Activated CD8-positive, alpha-beta memory T cell treated with anti-CD3 and anti-CD28 coated beads, Interleukin-2, amount 50 U/mL, for 4 hours (primary cell): ENCODE measurements around the gene NBEAL1.
"Not testable (repeated sequence)": the region's sequence is repeated elsewhere in the genome, so short reads cannot be mapped to it uniquely, and the experiment has no call there.

ENCODE experiments used
- DNase-seq: peaks from one replicate; pipeline ENCODE4 v3.0.0-alpha.2; 2020

The NBEAL1 gene

DNA sequence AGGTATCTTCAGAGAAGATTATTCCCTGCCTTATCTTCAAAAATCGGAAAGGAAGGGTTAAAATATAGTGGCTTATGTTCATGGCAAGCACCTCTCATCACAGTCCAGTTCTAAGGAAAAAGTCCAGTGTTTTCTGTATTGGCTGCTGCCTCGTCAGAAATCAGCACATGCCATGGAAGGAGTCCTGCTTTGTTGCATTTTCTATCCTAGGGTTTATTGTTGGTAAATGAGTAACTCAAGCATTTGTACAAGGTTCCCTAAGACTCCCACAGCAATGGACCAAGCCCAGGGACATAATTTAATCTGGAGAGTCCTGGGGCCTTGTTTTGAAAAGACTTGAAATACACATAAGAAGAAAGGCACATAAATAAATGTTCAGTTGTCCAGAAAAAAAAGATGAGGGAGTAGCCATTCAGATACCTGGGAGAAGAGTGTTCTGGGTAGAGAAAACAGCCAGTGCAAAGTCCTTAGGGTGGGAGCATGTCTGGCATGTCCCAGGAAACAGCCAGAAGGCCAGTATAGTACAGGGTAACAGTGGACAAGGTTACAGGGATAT, 26.4 kb downstream of the NBEAL1 start:
- no peak for DNase-seq

DNA sequence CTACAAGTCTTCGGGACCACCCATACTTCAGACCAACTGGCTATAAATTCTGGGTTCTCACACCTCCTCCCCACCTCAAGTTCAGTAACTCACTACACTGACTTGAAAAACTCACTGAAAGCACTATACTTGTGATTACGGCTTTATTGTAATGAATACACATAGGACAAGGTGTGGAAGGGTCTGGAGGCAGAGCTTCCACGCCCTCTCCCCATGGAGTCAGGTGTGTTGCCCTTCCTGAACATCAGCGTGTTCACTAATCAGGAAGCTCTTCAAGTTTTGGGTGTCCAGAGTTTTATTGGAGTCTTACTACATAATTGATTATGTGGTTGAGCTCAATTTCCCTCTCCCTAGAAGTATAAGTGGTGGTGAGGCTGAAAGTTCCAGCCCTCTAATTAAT, 27.5 kb downstream of the NBEAL1 start:
- no peak for DNase-seq

DNA sequence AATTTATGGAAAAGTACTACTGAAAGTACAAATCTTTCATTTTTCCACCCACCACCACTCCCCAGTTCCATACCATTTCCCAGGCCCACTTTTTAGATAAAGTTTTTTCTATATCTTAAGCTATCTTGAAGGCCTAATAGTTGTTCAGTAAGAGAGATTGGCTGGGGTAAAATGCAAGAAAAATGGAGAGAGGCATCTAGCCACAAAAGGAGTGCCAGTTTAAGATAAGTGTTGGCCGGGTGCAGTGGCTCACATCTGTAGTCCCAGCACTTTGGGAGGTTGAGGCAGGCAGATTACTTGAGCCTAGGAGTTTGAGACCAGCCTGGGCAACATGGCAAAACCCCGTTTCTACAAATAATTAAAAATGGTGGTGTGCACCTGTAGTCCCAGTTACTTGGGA, 28.6 kb downstream of the NBEAL1 start:
- DNase-seq, result no peak

DNA sequence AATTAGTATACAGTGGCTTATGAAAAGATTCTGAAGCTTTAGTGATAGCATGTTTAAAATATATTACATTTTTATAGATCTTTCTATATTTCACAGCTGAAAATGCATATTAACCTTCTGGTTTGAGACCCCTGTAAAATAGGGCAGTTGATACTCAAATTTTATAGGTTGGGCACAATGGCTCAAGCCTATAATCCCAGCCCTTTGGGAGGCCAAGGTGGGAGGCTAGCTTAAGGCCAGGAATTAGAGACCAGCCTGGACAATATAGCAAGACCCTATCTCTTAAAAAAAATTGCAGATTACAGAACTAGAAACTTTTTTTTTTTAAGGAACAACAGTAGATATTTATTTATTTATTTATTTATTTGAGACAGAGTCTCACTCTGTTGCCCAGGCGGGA, 31.2 kb downstream of the NBEAL1 start:
- DNase-seq, result no peak

DNA sequence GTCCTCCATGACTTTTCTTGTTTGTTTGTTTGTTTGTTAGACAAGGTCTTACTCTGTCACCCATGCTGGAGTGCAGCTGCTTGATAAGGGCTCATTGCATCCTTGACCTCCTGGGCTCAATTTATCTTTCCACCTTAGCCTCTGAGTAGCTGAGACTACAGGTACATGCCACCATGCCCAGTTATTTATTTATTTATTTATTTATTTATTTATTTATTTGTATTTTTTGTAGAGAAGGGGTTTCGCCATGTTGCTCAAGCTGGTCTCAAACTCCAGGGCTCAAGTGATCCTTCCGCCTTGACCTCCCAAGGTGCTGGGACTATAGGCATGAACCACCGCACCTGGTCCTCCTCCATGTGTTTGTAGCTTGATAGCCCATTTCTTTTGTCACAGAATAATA, 37.9 kb downstream of the NBEAL1 start:
- no peak for DNase-seq

DNA sequence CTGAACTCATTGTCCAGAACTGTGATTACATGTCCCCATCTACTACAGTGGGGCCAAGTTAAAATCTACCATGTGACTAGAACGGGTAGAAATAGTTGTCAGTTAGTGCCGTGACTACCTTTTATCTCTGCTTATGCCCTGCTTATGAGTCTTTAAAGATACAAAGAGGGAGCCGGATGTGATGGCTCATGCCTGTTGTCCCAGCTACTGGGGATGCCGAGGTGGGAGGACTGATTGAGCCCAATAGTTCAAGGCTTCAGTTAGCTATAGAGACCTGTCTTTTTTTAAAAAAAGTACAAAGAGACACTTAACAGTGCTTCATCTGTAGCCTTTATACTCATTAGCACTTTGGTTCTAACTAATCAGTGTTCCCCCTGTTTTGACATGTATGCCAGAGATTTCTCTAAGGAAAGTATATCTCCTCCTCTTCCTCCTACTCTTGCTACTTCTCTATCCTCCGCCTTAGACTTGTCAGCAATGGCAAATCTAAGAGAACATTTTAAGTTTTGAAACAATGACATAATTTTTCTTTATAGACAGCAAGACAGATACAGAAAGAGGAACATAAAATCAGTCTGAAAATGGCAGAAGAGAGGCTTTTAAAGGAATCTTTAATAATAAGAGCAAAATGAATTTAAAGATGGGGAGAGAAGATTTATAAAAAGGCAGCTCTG, 45.0 kb downstream of the NBEAL1 start:
- DNase-seq, result no peak

DNA sequence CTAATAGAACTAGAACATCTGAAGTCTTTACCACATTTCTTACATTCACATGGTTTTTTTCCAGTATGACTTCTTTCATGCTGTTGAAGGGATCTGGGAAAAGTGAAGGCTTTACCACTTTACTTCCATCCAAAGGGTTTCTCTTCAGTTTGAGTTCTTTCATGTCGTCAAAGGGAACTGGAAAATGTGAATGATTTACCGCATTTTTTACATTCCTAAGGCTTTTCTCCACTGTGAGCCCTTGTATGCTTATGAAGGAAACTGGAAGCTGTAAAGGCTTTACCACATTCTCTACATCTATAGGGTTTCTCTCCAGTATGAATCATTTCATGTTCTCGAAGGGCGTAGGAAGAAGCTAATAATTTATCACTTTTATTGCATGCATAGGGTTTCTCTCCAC, 46.7 kb downstream of the NBEAL1 start:
- no peak for DNase-seq

DNA sequence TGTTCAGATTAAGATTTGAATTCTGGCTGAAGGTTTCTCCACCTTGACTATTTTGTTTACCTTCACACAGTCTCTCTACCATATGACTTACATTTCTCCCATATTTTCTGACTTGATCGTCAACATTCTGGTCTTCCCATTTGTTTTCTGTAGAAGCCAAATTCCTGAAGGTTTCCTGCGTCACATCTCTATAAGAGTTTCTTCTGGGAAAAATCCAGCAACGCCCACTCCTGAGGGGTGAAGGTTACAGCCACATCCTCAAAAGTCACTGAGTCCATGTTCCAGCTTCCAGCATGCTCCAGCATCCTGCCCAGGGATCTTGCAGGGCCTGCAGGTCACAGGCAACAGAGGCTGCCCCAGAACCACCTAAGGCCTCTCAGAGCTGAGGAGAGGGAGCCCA, 47.5 kb downstream of the NBEAL1 start:
- no peak for DNase-seq

DNA sequence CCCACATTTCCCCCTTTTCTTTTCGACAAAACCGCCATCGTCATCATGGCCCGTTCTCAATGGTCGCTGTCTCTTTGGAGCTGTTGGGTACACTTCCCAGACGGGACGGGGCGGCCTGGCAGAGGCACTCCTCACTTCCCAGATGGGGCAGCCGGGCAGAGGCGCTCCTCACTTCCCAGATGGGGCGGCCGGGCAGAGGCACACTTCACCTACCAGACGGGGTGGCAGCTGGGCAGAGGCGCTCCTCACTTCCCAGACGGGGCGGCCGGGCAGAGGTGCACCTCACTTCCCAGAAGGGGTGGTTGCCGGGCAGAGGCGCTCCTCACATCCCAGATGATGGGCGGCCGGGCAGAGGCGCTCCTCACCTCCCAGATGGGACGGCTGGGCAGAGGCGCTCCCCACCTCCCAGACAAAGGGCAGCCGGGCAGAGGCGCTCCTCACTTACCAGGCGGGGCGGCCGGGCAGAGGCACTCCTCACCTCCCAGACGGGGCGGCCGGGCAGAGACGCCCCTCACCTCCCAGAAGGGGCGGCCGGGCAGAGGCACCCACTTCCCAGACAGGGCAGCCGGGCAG, 51.9 kb downstream of the NBEAL1 start:
- DNase-seq, result not testable (repeated sequence)

DNA sequence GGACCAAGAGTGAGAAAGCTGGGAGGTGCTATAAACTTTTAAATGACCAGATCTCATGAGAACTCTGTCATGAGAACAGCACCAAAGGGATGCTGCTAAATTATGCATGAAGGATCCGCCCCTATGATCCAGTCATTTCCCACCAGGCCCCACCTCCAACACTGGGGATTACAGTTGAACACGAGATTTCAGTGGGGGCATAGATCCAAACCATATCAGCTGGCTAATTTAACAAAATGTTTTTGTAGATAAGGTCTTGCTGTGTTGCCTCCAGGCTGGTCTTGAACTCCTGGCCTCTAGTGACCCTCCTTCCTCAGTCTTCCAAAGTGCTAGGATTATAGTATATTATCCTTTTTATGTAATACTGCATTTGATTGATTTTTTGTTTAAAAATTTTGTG, 56.0 kb downstream of the NBEAL1 start:
- DNase-seq, result no peak

DNA sequence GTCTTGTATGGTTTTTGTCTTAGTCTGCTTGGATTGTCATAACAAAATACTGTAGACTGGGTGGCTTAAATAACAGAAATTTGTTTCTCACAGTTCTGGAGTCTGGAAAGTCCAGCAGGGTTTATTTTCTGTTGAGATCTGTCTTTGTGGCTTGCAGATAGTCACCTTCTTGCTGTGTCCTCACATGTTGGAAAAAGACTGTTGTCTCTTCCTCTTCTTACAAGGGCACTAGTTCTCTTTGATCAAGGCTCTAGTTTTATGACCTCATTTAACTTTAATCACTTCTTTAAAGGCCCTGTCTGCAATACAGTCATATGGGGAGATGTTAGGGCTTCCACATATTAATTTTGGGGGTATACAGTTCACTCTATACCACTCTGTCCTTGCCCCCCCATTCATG, 56.5 kb downstream of the NBEAL1 start:
- DNase-seq, result no peak

DNA sequence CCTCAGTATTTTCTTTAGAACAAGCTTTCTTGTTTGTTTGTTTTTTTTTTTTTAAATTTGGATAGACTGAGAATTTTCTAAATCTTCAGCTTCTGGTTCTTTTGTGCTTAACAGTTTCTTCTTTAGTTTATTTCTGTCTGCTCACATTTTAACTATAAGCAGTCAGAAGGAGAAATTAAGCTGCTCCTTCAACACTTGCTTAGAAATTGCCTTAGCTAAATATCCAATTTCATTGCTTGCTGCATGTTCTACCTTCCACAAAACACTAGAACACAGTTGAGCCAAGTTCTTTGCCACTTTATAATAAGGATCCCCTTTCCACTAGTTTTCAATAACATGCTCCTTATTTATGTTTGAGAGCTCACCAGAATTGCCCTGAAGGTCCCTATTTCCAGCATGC, 57.7 kb downstream of the NBEAL1 start:
- no peak for DNase-seq

DNA sequence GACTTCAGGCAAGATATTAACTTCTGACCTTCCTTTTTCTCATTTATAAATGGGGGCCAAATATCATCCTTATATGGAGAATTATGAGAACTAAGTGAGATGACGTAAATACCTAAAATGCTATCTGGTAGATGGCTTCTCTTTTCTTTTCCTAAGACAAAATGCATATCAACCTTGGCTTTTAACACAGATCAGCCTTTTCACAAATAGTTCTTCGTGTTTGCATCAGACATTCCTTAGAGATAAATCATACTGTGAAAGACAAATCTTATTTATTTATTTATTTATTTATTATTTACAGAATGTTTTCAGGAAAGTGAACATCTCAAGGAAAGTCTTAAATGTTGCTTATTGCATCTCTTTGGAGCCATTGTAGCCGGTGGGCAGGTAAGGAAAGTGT, 62.8 kb downstream of the NBEAL1 start:
- no peak for DNase-seq

DNA sequence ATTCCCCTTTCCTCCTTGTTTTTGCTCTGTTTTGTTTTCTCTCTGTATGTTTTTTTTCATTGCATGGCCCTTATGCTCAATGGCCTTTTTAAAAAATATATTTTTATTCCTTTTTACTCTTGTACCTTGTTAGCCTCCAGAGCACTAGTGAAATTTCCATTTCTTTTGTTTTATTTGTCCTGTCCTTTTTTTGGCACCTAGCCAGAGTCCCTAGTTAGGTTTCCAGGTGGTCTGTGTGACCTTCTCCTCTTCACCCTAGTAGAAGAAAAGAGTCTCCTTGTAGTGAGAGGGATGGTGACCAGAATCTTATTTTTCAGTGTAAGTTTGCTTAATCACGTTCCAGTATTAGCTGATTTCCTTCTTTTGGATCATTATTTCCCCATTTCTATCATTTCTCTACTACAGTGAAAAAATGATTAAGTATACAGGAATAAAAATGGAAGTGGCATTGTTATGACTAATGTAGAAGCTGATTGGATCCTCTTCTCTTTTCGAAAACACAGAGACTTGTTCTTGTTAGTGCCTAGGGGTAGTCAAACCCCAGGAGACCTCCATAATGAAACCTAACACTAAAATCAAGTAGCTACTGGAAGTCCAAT, 65.9 kb downstream of the NBEAL1 start:
- DNase-seq, result no peak

DNA sequence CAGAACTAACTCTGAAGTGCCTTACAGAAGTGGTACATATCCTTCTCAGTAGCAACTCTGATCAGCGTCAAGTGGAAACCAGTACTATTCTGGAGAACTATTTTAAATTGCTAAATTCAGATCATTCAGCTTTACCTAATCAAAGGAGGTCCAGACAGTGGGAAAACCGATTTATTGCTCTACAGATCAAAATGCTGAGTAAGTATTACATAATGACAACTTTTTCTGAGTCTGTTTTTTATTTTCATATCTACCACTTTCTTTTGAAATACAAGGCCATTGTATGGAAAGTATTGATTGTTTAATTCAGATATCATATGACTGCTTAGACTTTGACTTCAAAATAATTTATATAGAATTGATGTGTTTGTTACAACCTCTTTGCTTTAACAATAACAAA, 68.7 kb downstream of the NBEAL1 start:
- DNase-seq, result no peak

DNA sequence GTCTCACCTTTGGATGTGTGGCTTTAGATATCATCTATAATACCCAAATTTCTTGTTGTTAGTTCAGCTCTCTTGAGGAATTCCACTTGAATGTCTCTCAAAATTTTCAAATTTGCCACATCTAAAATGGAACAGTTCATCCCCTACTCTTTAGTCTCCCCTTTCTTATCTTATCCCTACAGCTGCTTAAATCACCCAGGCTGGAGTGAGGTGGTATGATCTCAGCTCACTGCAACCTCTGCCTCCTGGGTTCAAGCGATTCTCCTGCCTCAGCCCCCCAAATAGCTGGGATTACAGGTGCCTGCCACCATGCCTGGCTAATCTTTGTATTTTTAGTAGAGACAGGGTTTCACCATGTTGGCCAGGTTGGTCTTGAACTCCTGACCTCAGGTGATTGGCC, 71.7 kb downstream of the NBEAL1 start:
- not testable (repeated sequence) for DNase-seq

DNA sequence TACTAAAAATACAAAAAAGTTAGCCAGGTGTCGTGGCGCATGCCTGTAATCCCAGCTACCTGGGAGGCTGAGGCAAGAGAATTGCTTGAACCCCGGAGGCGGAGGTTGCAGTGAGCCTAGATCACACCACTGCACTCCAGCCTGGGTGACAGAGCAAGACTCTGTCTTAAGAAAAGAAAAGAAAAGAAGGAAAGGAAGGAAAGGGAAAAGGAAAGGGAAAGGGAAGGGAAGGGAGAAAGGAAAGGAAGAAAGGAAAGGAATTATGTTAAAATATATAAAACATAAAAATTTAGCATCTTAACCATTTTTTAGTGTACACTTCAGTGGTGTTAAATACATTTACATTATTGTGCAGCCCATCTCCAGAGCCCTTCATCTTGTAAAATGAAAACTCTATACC, 76.0 kb downstream of the NBEAL1 start:
- DNase-seq, result not testable (repeated sequence)

DNA sequence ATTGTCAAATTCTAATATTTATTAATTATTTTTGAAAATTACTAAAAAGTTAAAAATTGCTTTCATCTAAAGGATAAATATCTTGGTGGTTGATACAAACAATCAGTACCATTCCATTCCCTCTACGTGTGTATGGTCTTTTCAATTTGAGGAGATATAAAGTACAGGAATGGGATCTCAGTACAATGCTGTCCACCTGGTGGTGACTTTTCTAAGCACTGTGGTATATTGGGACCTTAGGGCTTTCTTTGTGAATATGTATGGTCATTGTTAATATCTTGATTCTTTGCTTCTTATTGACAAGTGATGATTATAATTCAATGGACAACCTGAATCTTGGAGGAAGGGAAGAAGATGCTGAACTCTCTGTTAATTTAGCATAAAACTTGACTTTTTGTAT, 83.1 kb downstream of the NBEAL1 start:
- DNase-seq, result no peak

DNA sequence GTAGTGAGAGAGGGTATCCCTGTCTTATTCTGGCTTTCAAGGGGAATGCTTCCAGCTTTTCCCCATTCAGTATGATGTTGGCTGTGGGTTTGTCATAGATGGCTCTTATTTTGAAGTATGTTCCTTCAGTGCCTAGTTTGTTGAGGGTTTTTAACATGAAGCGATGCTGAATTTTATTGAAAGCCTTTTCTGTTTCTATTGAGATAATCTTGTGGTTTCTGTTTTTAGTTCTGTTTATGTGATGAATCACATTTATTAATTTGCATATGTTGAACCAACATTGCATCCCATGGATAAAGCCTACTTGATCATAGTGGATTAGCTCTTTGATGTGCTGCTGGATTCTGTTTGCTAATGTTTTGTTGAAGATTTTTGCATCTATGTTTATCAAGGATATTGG, 87.7 kb downstream of the NBEAL1 start:
- DNase-seq, result not testable (repeated sequence)

DNA sequence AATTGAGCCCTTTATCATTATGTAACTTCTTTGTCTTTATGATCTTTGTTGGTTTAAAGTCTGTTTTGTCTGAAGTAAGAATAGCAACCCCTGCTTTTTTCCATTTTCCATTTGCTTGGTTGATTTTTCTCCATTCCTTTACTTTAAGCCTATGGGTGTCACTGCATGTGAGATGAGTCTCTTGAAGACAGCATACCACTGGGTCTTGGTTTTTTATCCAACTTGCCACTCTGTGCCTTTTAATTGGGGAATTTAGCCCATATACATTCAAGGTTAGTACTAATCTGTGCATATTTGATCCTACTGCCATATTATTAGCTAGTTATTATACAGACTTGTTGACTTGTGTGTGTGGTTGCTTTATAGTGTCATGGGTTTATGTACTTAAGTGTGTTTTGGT, 89.6 kb downstream of the NBEAL1 start:
- DNase-seq, result no peak

DNA sequence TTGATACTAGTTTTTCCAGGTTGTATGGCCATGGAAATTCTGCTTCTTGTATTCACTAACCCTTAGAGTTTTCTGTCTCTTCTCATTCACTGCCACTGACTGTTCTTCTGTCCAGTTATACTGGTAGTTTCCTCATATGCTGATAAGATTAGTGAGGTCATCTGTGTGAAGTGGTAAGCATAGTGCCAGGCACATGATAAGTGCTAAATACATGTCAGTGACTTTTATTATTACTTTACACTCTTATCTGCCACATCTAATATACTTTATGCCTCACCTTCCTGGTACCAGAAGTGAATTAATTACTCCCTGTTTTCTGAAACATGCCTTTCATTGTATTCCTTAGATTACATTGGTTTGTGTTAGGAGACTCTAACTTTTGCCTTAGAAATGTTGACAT, 91.3 kb downstream of the NBEAL1 start:
- DNase-seq, result no peak

DNA sequence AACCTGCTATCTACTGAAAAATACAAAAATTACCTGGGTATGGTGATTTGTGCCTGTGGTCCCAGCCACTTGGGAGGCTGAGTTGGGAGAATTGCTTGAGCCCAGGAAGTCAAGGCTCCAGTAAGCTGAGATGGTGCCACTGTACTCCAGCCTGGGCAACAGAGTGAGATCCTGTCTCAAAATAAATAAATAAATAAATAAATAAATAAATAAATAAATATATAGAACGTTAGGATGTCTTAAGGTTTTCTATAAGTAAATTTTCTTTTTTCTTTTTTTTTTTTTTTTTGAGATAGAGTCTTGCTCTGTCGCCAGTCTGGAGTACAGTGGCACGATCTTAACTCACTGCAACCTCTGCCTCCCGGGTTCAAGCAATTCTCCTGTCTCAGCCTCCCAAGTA, 95.8 kb downstream of the NBEAL1 start:
- DNase-seq, result not testable (repeated sequence)

DNA sequence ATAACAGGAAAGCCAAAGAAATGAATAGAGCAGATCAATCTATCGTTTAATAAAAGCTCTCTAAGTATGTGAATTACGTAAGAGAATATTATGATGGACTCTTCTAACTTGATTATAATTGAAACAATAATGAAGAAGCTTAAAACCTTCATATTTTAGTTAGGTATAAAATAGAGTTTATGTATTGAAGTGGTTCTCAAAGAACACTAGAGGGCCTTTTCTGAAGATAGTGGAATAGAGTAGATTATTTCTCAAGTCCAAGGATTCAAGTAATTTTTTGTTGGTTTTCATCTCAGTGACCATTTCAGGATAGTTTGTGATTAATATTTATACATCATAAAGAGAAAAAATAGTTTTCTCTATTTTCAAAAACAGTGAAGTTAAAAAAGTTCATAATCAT, 97.7 kb downstream of the NBEAL1 start:
- DNase-seq, result no peak

DNA sequence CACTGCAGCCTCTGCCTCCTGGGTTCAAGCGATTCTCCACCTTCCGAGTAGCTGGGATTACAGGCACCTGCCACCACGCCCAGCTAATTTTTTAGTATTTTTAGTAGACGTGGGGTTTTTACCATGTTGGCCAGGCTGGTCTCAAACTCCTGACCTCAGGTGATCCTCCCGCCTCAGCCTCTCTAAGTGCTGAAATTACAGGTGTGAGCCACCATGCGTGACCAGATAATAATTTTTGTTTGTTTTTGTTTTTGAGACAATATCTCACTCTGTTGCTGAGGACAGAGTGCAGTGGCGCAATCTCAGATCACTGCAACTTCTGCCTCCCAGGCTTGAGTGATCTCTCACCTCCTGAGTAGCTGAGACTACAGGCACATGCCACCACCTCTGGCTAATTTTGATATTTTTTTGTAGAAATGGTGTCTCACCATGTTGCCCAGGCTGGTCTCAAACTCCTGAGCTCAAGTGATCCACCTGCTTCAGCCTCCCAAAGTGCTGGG, 100.6 kb downstream of the NBEAL1 start:
- not testable (repeated sequence) for DNase-seq
